GM12878 (cell line): ENCODE results near the gene LBH. TPM values are rescaled to one million over a fixed set of nuclear protein-coding genes. Genes with fewer than 3 reads are reported as not detected.

Experiments
- ATAC-seq: fragments of 200-7000 bp; cut with Tn5 transposase; 3 replicates; pipeline ENCODE4 v1.9.1; 2020; ENCODE audit warnings: mild to moderate bottlenecking, moderate library complexity
- BruUV-seq: library from RNA; stranded (reverse); fragments of 400-500 nt; replicated peaks from 2 replicates; lab custom pipeline; 2021; lab: Mats Ljungman, UMichigan
- CTCF ChIA-PET: fragments of 300-600 bp; sonication (Branson Sonifier 250); formaldehyde crosslinking; extraction: SDS; loops from one replicate; lab custom pipeline; 2021; ENCODE audit warnings: inconsistent platforms; lab: Yijun Ruan, JAX
- POLR2A ChIA-PET: fragments of 350-600 bp; formaldehyde crosslinking; extraction: SDS; loops from one replicate; lab custom pipeline; 2021; ENCODE audit warnings: inconsistent platforms; lab: Charles Lee
- RAD21 ChIA-PET: fragments of 300-600 bp; sonication (Branson Sonifier 250); formaldehyde crosslinking; loops from one replicate; lab custom pipeline; 2023; ENCODE audit warnings: antibody characterized with exemption; ENCODE audit not compliant: unreplicated experiment; lab: Charles Lee
- SMC1A ChIA-PET: fragments of 300-600 bp; sonication (Branson Sonifier 250); formaldehyde crosslinking; loops from one replicate; lab custom pipeline; 2023; ENCODE audit not compliant: unreplicated experiment, uncharacterized antibody; lab: Charles Lee
- DNase-seq: peaks from one replicate; pipeline ENCODE4 v3.0.0-alpha.2; 2011; ENCODE audit warnings: low read depth, low spot score
- FAIRE-seq: peaks from 3 replicates; lab custom pipeline; 2011; peaks lifted over from hg19 to GRCh38; lab: Jason Lieb, UNC
- H2AFZ ChIP-seq: 2 replicates; pipeline ENCODE4 v1.6.0; 2011; ENCODE audit warnings: low read depth, low read length, control low read depth; ENCODE audit not compliant: control insufficient read depth
- H3K27ac ChIP-seq: 2 replicates; pipeline ENCODE4 v1.5.1; 2011; ENCODE audit warnings: control low read depth; ENCODE audit not compliant: control insufficient read depth, insufficient read depth
- H3K27me3 ChIP-seq, 2 experiments: replicated peaks in 1 of 2; 2 replicates each; pipeline versions ENCODE4 v1.6.0 to v1.6.1; 2011; ENCODE audit warnings: low read length in 1 of 2; ENCODE audit not compliant: control insufficient read depth in 2 of 2, insufficient read depth in 2 of 2
- H3K36me3 ChIP-seq, 2 experiments: 2 replicates each; pipeline ENCODE4 v1.5.1; 2011; ENCODE audit warnings: low read length in 1 of 2; ENCODE audit not compliant: control insufficient read depth in 2 of 2, insufficient read depth in 2 of 2
- H3K4me1 ChIP-seq: 2 replicates; pipeline ENCODE4 v1.6.1; 2011; ENCODE audit warnings: mild to moderate bottlenecking, low read length, moderate library complexity, mixed read lengths; ENCODE audit not compliant: control insufficient read depth, insufficient read depth
- H3K4me2 ChIP-seq: 2 replicates; pipeline ENCODE4 v1.6.0; 2011; ENCODE audit warnings: control low read depth; ENCODE audit not compliant: control insufficient read depth, insufficient read depth
- H3K4me3 ChIP-seq: fragments of 200-600 bp; sonication (generic); 2 replicates; pipeline ENCODE4 v1.5.1; 2016
- H3K79me2 ChIP-seq: 2 replicates; pipeline ENCODE4 v1.6.0; 2011; ENCODE audit warnings: low read length; ENCODE audit not compliant: control insufficient read depth, insufficient read depth
- H3K9ac ChIP-seq: 2 replicates; pipeline ENCODE4 v1.8.0; 2011; ENCODE audit warnings: low read length, control low read depth, mixed read lengths; ENCODE audit not compliant: control insufficient read depth, insufficient read depth
- H3K9me3 ChIP-seq: replicated peaks from 3 replicates; pipeline ENCODE4 v1.5.1; 2011; ENCODE audit warnings: mild to moderate bottlenecking, low read length; ENCODE audit not compliant: control insufficient read depth, insufficient read depth
- H4K20me1 ChIP-seq: 2 replicates; pipeline ENCODE4 v1.6.0; 2011; ENCODE audit not compliant: control insufficient read depth, insufficient read depth
- BMI1 ChIP-seq: fragments of 450-650 bp; IDR thresholded peaks from 2 replicates; pipeline ENCODE4 v1.6.1; 2016; ENCODE audit warnings: mild to moderate bottlenecking, moderate library complexity, borderline replicate concordance
- BRCA1 ChIP-seq: IDR thresholded peaks from 2 replicates; pipeline ENCODE4 v1.6.1; 2011; ENCODE audit warnings: low read depth, low read length, improper control_type of control experiment
- CREB1 ChIP-seq: IDR thresholded peaks from 2 replicates; pipeline ENCODE4 v1.6.1; 2012; ENCODE audit warnings: low read depth, mild to moderate bottlenecking, inconsistent platforms
- KLF5 ChIP-seq: fragments of 450-650 bp; IDR thresholded peaks from 2 replicates; pipeline ENCODE4 v1.6.1; 2014; ENCODE audit warnings: mild to moderate bottlenecking; ENCODE audit not compliant: partially characterized antibody
- LARP7 ChIP-seq: fragments of 450-650 bp; IDR thresholded peaks from 2 replicates; pipeline ENCODE4 v1.6.1; 2017; ENCODE audit warnings: mild to moderate bottlenecking
- NFXL1 ChIP-seq: fragments of 450-650 bp; IDR thresholded peaks from 2 replicates; pipeline ENCODE4 v1.6.1; 2017; ENCODE audit warnings: antibody characterized with exemption, mild to moderate bottlenecking, borderline replicate concordance
- NFYB ChIP-seq: IDR thresholded peaks from 2 replicates; pipeline ENCODE4 v1.6.1; 2011; ENCODE audit warnings: low read depth, mild to moderate bottlenecking, low read length, improper control_type of control experiment, moderate library complexity; ENCODE audit not compliant: insufficient read depth
- PAX5 ChIP-seq: IDR thresholded peaks from 2 replicates; pipeline ENCODE4 v1.6.1; 2011; ENCODE audit warnings: low read depth, low read length, borderline replicate concordance
- SMC3 ChIP-seq: IDR thresholded peaks from 2 replicates; pipeline ENCODE4 v1.6.1; 2011; ENCODE audit warnings: low read length, improper control_type of control experiment, borderline replicate concordance
- TARDBP ChIP-seq: IDR thresholded peaks from 2 replicates; pipeline ENCODE4 v1.6.1; 2016; ENCODE audit warnings: borderline replicate concordance
- YY1 ChIP-seq: IDR thresholded peaks from 2 replicates; pipeline ENCODE4 v1.6.1; 2011; ENCODE audit warnings: low read depth, mild to moderate bottlenecking, low read length
- ZNF24 ChIP-seq: fragments of 450-650 bp; IDR thresholded peaks from 2 replicates; pipeline ENCODE4 v1.6.1; 2017; ENCODE audit warnings: antibody characterized with exemption, mild to moderate bottlenecking
- ZSCAN29 ChIP-seq: fragments of 450-650 bp; IDR thresholded peaks from 2 replicates; pipeline ENCODE4 v1.6.1; 2017; ENCODE audit warnings: mild to moderate bottlenecking, moderate library complexity
- WGBS: methylation state at CpG from one replicate; pipeline ENCODE4 v1.1.6; 2016; ENCODE audit warnings: low lambda C conversion rate; ENCODE audit not compliant: insufficient replicate concordance, insufficient coverage; ENCODE audit errors: missing lambda C conversion rate; 5-methylcytosine and 5-hydroxymethylcytosine counted together
- in situ Hi-C: fragments of 300-500 bp; cut with MboI; formaldehyde crosslinking; loops from 9 replicates; pipeline ENCODE4 v1.14.3; 2018; ENCODE audit warnings: mixed read lengths
- intact Hi-C: fragments of 100-400 bp; cut with micrococcal nuclease; formaldehyde crosslinking; loops from one replicate; pipeline ENCODE4 v1.14.2; 2022; ENCODE audit not compliant: unreplicated experiment
- polyA plus RNA-seq, 11 experiments: library from polyadenylated mRNA; depleted of rRNA in 4 of 11; unstranded in 6 of 11; stranded (reverse) in 5 of 11; fragments of >200 nt; fragmentation: Nextera tagmentation in 4 of 11; fragmentation: Illumina TruSeq in 1 of 11; extraction: Ambion mirVana in 4 of 11; extraction: Trizol in 1 of 11; gene quantifications; 1 replicate in 1 of 11; 2 replicates in 10 of 11; pipeline versions ENCODE4 v1.2.1 to v1.2.3, GENCODE V29; 2011 to 2016; ENCODE audit warnings: inconsistent platforms in 2 of 11, missing spikeins in 2 of 11, low read depth in 1 of 11
- total RNA-seq, 4 experiments: library from RNA; depleted of rRNA in 3 of 4; stranded (reverse); fragments of >200 nt in 3 of 4; fragmentation: Illumina TruSeq in 1 of 4; extraction: Trizol in 1 of 4; gene quantifications; 2 replicates each; pipeline versions ENCODE4 v1.2.1 to v1.2.3, GENCODE V29; 2013 to 2021
- TF ChIP-seq, protein P1 (sequence below): IDR thresholded peaks from 2 replicates; pipeline ENCODE4 v1.6.1; 2012; ENCODE audit warnings: low read depth, low read length, improper control_type of control experiment
- TF ChIP-seq, protein P2 (sequence below): fragments of 450-650 bp; IDR thresholded peaks from 2 replicates; pipeline ENCODE4 v1.6.1; 2017; ENCODE audit warnings: mild to moderate bottlenecking, moderate library complexity

The LBH gene
- total and polyA plus RNA-seq, 10 of the 15 experiments (the other 5 are each of a cell fraction or from before 2014, with no cell fraction given), result 9.3 to 133 (median 34.1) TPM

DNA sequence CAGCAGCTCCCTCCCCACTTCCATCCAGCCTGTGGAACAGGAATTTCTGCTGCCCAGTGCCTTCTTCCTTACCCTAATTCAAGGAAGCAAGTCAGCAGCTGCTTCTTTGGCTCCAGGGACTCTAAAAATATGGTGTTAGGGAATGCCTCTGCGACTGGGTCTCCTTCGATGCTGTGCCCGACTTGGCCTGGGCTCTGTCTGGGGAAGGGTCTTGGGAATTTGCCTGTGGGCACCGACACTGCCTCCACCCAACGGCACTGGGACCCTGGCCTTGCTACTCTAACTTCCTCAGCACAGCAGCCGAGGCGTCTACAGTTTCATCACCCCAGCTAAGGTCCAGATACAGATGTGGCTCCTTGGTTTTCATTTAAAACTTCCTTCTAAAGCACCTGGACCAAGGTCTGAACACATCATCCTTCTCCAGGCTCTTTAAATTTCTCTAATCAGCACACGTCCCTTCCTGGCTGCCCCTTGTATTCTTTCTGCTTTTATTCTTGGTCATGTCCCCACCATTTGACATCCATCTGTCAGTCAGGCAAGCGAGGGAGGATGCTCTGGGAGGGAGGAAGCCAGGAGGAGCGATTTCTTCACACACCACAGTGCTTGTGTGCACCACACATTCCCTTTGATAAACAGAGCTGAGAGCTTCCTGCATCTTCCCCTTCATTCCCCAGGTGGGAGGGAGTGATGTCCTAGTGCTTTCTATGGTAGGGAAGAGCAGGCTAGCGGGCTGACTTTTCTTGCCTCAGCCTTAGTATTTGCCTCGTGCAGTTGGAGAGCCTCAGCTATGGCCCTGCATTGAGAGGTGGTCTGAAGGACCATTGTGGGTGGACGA is 6.8 kb downstream of the LBH start:
- Histone ChIP-seq H3K9ac (no peak overlapping the region), H4K20me1 (no peaks in the 10 kb centered on the region), H3K9me3 (peaks cover 24% of the 10 kb centered on the region; the same call in 2 of the 3 replicates), H3K4me1 (peaks cover 30% of the 10 kb centered on the region), H2AFZ (no peak overlapping the region), H3K27me3 (no peaks in the 10 kb centered on the region), H3K4me3 (no peak overlapping the region), H3K27ac (no peak overlapping the region), H3K36me3 (no peaks in the 10 kb centered on the region; a peak in 2 of 4 replicates), H3K79me2 (peaks cover 8% of the 10 kb centered on the region), H3K4me2 (no peak overlapping the region)
- TF ChIP-seq CREB1 (no peak), LARP7 (no peak), SMC3 (no peak), ZNF24 (no peak), PAX5 (no peak), NFYB (no peak), NFXL1 (no peak), ZSCAN29 (no peak), TARDBP (no peak), BRCA1 (no peak), KLF5 (no peak), BMI1 (no peak), YY1 (no peak)
- TF ChIP-seq, protein P1, sequence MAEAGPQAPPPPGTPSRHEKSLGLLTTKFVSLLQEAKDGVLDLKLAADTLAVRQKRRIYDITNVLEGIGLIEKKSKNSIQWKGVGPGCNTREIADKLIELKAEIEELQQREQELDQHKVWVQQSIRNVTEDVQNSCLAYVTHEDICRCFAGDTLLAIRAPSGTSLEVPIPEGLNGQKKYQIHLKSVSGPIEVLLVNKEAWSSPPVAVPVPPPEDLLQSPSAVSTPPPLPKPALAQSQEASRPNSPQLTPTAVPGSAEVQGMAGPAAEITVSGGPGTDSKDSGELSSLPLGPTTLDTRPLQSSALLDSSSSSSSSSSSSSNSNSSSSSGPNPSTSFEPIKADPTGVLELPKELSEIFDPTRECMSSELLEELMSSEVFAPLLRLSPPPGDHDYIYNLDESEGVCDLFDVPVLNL, result no peak
- TF ChIP-seq, protein P2, sequence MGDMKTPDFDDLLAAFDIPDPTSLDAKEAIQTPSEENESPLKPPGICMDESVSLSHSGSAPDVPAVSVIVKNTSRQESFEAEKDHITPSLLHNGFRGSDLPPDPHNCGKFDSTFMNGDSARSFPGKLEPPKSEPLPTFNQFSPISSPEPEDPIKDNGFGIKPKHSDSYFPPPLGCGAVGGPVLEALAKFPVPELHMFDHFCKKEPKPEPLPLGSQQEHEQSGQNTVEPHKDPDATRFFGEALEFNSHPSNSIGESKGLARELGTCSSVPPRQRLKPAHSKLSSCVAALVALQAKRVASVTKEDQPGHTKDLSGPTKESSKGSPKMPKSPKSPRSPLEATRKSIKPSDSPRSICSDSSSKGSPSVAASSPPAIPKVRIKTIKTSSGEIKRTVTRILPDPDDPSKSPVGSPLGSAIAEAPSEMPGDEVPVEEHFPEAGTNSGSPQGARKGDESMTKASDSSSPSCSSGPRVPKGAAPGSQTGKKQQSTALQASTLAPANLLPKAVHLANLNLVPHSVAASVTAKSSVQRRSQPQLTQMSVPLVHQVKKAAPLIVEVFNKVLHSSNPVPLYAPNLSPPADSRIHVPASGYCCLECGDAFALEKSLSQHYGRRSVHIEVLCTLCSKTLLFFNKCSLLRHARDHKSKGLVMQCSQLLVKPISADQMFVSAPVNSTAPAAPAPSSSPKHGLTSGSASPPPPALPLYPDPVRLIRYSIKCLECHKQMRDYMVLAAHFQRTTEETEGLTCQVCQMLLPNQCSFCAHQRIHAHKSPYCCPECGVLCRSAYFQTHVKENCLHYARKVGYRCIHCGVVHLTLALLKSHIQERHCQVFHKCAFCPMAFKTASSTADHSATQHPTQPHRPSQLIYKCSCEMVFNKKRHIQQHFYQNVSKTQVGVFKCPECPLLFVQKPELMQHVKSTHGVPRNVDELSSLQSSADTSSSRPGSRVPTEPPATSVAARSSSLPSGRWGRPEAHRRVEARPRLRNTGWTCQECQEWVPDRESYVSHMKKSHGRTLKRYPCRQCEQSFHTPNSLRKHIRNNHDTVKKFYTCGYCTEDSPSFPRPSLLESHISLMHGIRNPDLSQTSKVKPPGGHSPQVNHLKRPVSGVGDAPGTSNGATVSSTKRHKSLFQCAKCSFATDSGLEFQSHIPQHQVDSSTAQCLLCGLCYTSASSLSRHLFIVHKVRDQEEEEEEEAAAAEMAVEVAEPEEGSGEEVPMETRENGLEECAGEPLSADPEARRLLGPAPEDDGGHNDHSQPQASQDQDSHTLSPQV, result no peak
- ChIA-PET POLR2A (interaction anchor here (0.7 to 2.7 kb wide), 6 partner anchors 9 to 169 kb away, joined by 4 to 8 read pairs (median 6); no protein-coding TSS in a partner anchor), CTCF (interaction anchor here (0.9 to 9.9 kb wide), 19 partner anchors 8 to 473 kb away, joined by 3 to 104 read pairs (median 3); no protein-coding TSS in a partner anchor), RAD21 (interaction anchor here (0.8 to 18.4 kb wide), 11 partner anchors 9 to 238 kb away, joined by 3 to 322 read pairs (median 7); no protein-coding TSS in a partner anchor), SMC1A (interaction anchor here (0.7 to 25.4 kb wide), 12 partner anchors 10 to 175 kb away, joined by 3 to 444 read pairs (median 6); no protein-coding TSS in a partner anchor)
- FAIRE-seq (no peak), ATAC-seq (no peak), DNase-seq (no peak)
- intact Hi-C loops (loop anchor here (10.0 kb wide), 1 partner anchor 247 kb away; no protein-coding TSS in a partner anchor), in situ Hi-C loops (no loop called here)
- no TSS peak for BruUV-seq
- WGBS, result 84% methylated on average over 13 of the region's 13 CpGs
